Erythroblast (primary cell): Measurements from ENCODE around the gene PRAMEF15.
A peak's percentile ranks its signal among the peaks of the same experiment; 100 is the strongest.
"Not testable (repeated sequence)": the region's sequence is repeated elsewhere in the genome, so short reads cannot be mapped to it uniquely, and the experiment has no call there.

ENCODE experiments used
- DNase-seq, 2 experiments: peaks; one replicate each; lab custom pipeline; 2025; lab: John Stamatoyannopoulos, UW

Gene PRAMEF15

GRCh38 chr1:13315281-13315680 is at the start of gene PRAMEF15:
PRAMEF15 (plus strand) TSS chr1:13315581; CDS start chr1:13318408, 2,827 bp downstream.
- DNase-seq: not testable (repeated sequence)

GRCh38 chr1:13277016-13277415 is 38.4 kb upstream of the PRAMEF15 start:
- DNase-seq: not testable (repeated sequence)

- not testable (repeated sequence) for DNase-seq
Observed at GRCh38 chr1:13279617-13280016, 35.8 kb upstream of the PRAMEF15 start.

- not testable (repeated sequence) for DNase-seq
Observed at GRCh38 chr1:13285037-13285436, 30.3 kb upstream of the PRAMEF15 start, which contains the start of gene PRAMEF8. PRAMEF8 (minus strand) TSS chr1:13285137; CDS start chr1:13284091, 1,046 bp downstream.

- DNase-seq: not testable (repeated sequence)
Observed at GRCh38 chr1:13289030-13289429, 26.4 kb upstream of the PRAMEF15 start.

- not testable (repeated sequence) for DNase-seq
Observed at GRCh38 chr1:13297216-13297931, 18.0 kb upstream of the PRAMEF15 start.

- not testable (repeated sequence) for DNase-seq
Observed at GRCh38 chr1:13298699-13299098, 16.7 kb upstream of the PRAMEF15 start.

GRCh38 chr1:13302197-13302596 is 13.2 kb upstream of the PRAMEF15 start:
- not testable (repeated sequence) for DNase-seq

- DNase-seq: not testable (repeated sequence)
Observed at GRCh38 chr1:13303239-13303638, 12.1 kb upstream of the PRAMEF15 start, which contains the start of gene PRAMEF33. PRAMEF33 (plus strand) TSS chr1:13303539; CDS start chr1:13305955, 2,416 bp downstream.

GRCh38 chr1:13342496-13342895 is 27.1 kb downstream of the PRAMEF15 start:
- DNase-seq: not testable (repeated sequence)

- not testable (repeated sequence) for DNase-seq
Observed at GRCh38 chr1:13347034-13347433, 31.7 kb downstream of the PRAMEF15 start, which contains the start of gene PRAMEF14. PRAMEF14 (minus strand) TSS chr1:13347134; CDS start chr1:13345314, 1,820 bp downstream.

- DNase-seq: peak; percentile 2 to 13
Observed at GRCh38 chr1:13353476-13353875, 38.1 kb downstream of the PRAMEF15 start.

GRCh38 chr1:13354475-13354874 is 39.1 kb downstream of the PRAMEF15 start:
- DNase-seq: not testable (repeated sequence)

- peak; percentile 48 to 65 for DNase-seq
Observed at GRCh38 chr1:13356774-13357173, 41.4 kb downstream of the PRAMEF15 start.

GRCh38 chr1:13362364-13362763 is 47.0 kb downstream of the PRAMEF15 start:
- DNase-seq: not testable (repeated sequence)

- DNase-seq: not testable (repeated sequence)
Observed at GRCh38 chr1:13364928-13365327, 49.5 kb downstream of the PRAMEF15 start.

- DNase-seq: not testable (repeated sequence)
Observed at GRCh38 chr1:13366536-13366935, 51.2 kb downstream of the PRAMEF15 start.

- DNase-seq: peak in 1 of 2 experiments; percentile 8
Observed at GRCh38 chr1:13368544-13368943, 53.2 kb downstream of the PRAMEF15 start.
